Tibial nerve (tissue), 4 donors: ENCODE measurements around the gene ACOD1. TPM values are rescaled to one million over a fixed set of nuclear protein-coding genes. Genes with fewer than 3 reads are reported as not detected.

ENCODE experiments used
- DNase-seq, 2 donors: peaks; one replicate each; pipeline ENCODE4 v3.0.0-alpha.2; 2019; ENCODE audit warnings: low spot score in 2 of 2
- H3K27ac ChIP-seq, 4 donors: fragments of 200-600 bp; sonication (generic) in 3 of 4; one replicate each; pipeline ENCODE4 v1.5.1; 2017 to 2019; ENCODE audit warnings: mild to moderate bottlenecking in 1 of 4
- H3K27me3 ChIP-seq, 2 donors: fragments of 200-600 bp; sonication (generic) in 1 of 2; one replicate each; pipeline versions ENCODE4 v1.5.1 to v1.6.0; 2017 to 2019
- H3K36me3 ChIP-seq, 3 donors: fragments of 200-600 bp; sonication (generic); one replicate each; pipeline ENCODE4 v1.5.1; 2018 to 2019
- H3K4me1 ChIP-seq, 4 donors: fragments of 200-600 bp; sonication (generic) in 3 of 4; one replicate each; pipeline ENCODE4 v1.5.1; 2017 to 2019
- H3K4me3 ChIP-seq, 4 donors: fragments of 200-600 bp; sonication (generic) in 3 of 4; one replicate each; pipeline ENCODE4 v1.5.1; 2017 to 2019; ENCODE audit warnings: mild to moderate bottlenecking in 1 of 4, moderate library complexity in 1 of 4
- H3K9me3 ChIP-seq, 4 donors: fragments of 200-600 bp; sonication (generic) in 3 of 4; one replicate each; pipeline ENCODE4 v1.5.1; 2017 to 2019
- EP300 ChIP-seq, 2 donors: sonication (generic); formaldehyde crosslinking; IDR thresholded peaks; one replicate each; pipeline ENCODE4 v1.6.1; 2017; ENCODE audit warnings: antibody characterized with exemption in 2 of 2, mild to moderate bottlenecking in 1 of 2
- POLR2A ChIP-seq, 2 donors: fragments of 450-650 bp; IDR thresholded peaks; one replicate each; pipeline ENCODE4 v1.6.1; 2017; ENCODE audit warnings: antibody characterized with exemption in 2 of 2, mild to moderate bottlenecking in 2 of 2, moderate library complexity in 2 of 2
- WGBS, 2 donors: methylation state at CpG; one replicate each; pipeline ENCODE4 v1.1.5; 2018; 5-methylcytosine and 5-hydroxymethylcytosine counted together
- total RNA-seq, 4 donors: library from RNA; depleted of rRNA; stranded (reverse); fragments of >200 nt; gene quantifications; one replicate each; pipeline ENCODE4 v1.1.0, GENCODE V29; 2016
- TF ChIP-seq, protein P1 (sequence below), 5 experiments: fragments of 200-600 bp in 3 of 5; fragments of 450-650 bp in 2 of 5; sonication (generic) in 3 of 5; IDR thresholded peaks; one replicate each; pipeline ENCODE4 v1.5.1; 2016 to 2019; ENCODE audit warnings: antibody characterized with exemption in 5 of 5, mild to moderate bottlenecking in 3 of 5, moderate library complexity in 2 of 5

The ACOD1 gene
- total RNA-seq, 4 donors from 2014 or later, result not detected

DNA sequence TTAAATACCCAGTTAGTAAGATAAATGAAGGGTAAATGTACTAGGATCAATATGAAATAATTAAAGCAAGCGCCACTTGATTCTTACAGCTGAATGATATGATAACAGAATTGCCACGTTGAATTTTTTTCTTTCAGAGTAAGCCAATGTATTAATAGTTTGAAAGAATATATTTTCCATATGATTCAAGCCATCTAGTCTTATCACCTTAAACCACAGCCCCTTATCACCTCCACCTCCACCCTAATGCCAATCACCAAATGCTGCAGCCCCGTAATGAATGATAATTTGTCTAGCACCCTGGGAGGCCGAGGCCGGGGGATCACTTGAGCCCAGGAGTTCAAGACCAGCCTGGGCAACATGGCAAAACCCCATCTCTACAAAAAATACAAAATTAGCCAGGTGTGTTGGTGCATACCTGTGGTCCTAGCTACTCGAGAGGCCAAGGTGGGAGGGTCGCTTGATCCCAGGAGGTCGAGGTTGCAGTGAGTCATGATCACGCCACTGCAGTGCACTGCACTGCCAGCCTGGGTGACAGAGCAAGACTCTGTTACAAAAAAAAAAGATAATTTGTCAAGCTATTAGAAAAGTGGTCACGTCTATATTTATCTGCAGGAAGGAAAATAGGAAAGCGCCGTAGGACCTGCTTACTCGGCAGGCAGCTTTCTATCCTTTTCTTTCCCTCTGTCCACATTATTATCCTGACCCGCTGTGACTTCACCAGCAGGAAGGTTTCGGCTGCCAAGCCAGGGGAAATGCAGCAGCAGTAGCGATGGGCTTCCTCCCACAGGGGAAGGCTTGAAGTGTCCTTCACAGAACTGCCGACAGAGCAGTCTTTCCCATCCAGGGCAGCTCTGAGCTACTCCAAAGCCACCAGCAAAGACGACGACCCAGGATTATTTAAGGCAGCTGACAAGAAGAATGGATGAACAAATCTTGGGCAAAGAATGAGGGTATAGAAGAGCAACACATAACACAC is 23.8 kb downstream of the ACOD1 start:
- peaks cover 0 to 4% (median 0%) of the 10 kb centered on the region in 4 donors for H3K4me1 ChIP-seq
- peak overlapping the region in 1 of 4 donors; percentile 62 for H3K27ac ChIP-seq
- 48 to 49% methylated on average over 19 of the region's 19 CpGs for WGBS, 2 donors

DNA sequence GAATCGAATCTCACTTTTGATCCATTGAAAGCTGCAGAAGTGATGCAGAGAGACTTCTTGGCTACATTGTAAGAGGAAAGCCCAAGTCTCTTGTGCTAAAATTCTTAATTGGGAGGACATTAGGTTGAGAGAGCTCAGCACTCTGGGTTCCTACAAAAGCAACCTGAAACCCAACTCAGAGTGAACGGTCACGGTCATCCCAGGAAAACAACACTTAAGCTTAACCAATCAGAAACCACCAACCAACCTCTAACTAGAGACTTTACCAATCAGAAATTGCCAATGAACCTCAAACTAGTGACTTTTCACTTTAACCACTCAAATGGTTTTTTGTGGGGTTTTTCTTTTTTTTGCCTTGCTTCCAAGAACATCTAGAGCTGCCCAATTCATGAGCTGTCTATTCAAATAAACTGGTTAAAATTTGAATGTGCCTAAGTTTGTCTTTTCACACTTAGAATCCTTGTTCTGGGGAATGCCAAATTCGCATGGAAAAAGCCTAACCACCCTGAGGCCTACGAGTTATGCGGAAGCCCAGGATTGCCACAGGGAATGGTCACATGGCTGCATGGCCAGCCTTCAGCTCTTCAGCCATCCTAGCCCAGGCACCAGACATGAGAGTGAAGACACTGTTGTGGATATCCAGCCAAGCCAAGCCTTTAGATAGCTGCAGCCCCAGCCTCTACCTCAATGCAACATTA is 25.8 kb downstream of the ACOD1 start:
- Histone ChIP-seq H3K36me3 (no peaks in the 10 kb centered on the region), H3K27me3 (no peaks in the 10 kb centered on the region), H3K9me3 (no peaks in the 10 kb centered on the region), H3K27ac (no peak overlapping the region), H3K4me3 (no peak overlapping the region), H3K4me1 (peaks cover 0 to 4% (median 0%) of the 10 kb centered on the region in 4 donors)
- DNase-seq, result no peak
- no peak for TF ChIP-seq POLR2A (IDR thresholded peaks at IDR 0.05)
- TF ChIP-seq EP300 (IDR thresholded peaks at IDR 0.05), result no peak
- TF ChIP-seq, protein P1, sequence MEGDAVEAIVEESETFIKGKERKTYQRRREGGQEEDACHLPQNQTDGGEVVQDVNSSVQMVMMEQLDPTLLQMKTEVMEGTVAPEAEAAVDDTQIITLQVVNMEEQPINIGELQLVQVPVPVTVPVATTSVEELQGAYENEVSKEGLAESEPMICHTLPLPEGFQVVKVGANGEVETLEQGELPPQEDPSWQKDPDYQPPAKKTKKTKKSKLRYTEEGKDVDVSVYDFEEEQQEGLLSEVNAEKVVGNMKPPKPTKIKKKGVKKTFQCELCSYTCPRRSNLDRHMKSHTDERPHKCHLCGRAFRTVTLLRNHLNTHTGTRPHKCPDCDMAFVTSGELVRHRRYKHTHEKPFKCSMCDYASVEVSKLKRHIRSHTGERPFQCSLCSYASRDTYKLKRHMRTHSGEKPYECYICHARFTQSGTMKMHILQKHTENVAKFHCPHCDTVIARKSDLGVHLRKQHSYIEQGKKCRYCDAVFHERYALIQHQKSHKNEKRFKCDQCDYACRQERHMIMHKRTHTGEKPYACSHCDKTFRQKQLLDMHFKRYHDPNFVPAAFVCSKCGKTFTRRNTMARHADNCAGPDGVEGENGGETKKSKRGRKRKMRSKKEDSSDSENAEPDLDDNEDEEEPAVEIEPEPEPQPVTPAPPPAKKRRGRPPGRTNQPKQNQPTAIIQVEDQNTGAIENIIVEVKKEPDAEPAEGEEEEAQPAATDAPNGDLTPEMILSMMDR (IDR thresholded peaks at IDR 0.05), result no peak
- WGBS, 2 donors, result 84 to 89% methylated on average over 6 of the region's 6 CpGs

More for the DNA sequence above, 23.8 kb downstream of the ACOD1 start:
- TF ChIP-seq, protein P1 (IDR thresholded peaks at IDR 0.05), result no peak
- no peak for TF ChIP-seq POLR2A (IDR thresholded peaks at IDR 0.05)
- TF ChIP-seq EP300 (IDR thresholded peaks at IDR 0.05), result no peak
- Histone ChIP-seq H3K36me3 (no peaks in the 10 kb centered on the region), H3K9me3 (no peaks in the 10 kb centered on the region), H3K4me3 (no peak overlapping the region), H3K27me3 (no peaks in the 10 kb centered on the region)
- no peak for DNase-seq

DNA sequence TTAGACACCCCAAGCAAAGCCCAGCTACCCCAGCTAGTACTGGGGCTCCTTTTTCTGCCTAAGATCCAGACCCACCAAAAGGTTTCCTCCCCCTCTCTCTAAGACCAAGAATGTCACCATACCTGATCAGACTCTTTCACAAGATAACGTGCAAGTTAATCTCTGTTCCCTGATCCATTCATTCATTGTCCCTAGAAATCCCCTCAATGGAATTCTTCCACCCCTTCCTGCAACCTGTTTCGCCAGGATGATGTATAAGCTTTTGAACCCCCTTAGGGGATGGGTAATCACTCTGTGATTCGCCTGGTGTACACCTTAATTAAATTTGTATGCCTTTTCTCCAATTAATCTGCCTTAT is 26.3 kb downstream of the ACOD1 start:
- 97 to 98% methylated on average over 3 of the region's 3 CpGs for WGBS, 2 donors
- DNase-seq, result no peak
- H3K4me1 ChIP-seq, result peaks cover 0 to 5% (median 0%) of the 10 kb centered on the region in 4 donors
- no peak overlapping the region for H3K4me3 ChIP-seq
- no peaks in the 10 kb centered on the region for H3K9me3 ChIP-seq
- no peaks in the 10 kb centered on the region for H3K27me3 ChIP-seq
- no peak overlapping the region for H3K27ac ChIP-seq
- no peak for TF ChIP-seq POLR2A (IDR thresholded peaks at IDR 0.05)
- TF ChIP-seq, protein P1 (IDR thresholded peaks at IDR 0.05), result no peak
- no peak for TF ChIP-seq EP300 (IDR thresholded peaks at IDR 0.05)
- no peaks in the 10 kb centered on the region for H3K36me3 ChIP-seq

DNA sequence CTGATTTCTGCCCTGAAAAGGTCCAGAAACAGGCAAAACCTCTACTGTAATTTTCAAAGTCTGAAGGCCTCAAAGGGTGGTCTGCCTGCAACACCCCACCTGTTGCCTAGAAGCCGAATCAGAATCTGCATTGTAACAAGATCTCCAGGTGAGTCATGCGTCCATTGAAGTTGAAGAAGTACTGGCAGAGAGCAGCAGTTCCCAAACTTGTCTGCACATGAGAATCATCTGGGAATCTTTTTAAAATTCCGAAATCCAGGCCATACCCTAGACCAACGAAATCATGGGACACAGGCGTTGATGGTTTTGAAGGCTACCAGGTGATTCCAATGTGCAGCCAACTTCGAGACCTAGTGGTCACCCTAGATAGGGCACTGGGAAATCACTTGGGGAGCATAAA is 27.6 kb downstream of the ACOD1 start:
- H3K27ac ChIP-seq, result no peak overlapping the region
- TF ChIP-seq, protein P1 (IDR thresholded peaks at IDR 0.05), result no peak
- no peak for TF ChIP-seq EP300 (IDR thresholded peaks at IDR 0.05)
- TF ChIP-seq POLR2A (IDR thresholded peaks at IDR 0.05), result no peak
- peaks cover 0 to 15% (median 1%) of the 10 kb centered on the region in 4 donors for H3K4me1 ChIP-seq
- WGBS, 2 donors, result 94% methylated on average over 6 of the region's 6 CpGs
- no peaks in the 10 kb centered on the region for H3K9me3 ChIP-seq
- no peak overlapping the region for H3K4me3 ChIP-seq
- no peaks in the 10 kb centered on the region for H3K27me3 ChIP-seq
- no peak for DNase-seq
- H3K36me3 ChIP-seq, result no peaks in the 10 kb centered on the region

DNA sequence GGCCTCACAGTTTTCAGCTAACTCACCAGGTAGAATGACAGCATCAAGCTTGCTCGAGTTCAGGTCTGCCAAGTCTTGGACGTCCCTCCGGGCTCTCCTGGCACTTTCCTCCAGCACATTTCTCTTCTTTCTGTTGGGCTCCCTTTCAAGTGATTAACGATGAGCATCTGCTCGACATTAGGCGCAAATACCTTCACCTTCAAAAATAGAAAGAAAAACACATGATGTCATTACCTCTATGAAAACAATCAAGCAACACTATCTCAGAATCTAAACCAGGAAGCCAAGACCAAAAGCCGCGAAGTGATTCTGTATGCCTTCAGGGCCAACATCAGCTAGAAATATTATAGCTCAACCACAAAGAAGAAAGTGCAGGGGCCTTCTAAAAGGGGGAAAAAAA is 28.2 kb downstream of the ACOD1 start:
- no peak for TF ChIP-seq EP300 (IDR thresholded peaks at IDR 0.05)
- TF ChIP-seq, protein P1 (IDR thresholded peaks at IDR 0.05), result no peak
- TF ChIP-seq POLR2A (IDR thresholded peaks at IDR 0.05), result no peak
- no peaks in the 10 kb centered on the region for H3K36me3 ChIP-seq
- no peaks in the 10 kb centered on the region for H3K27me3 ChIP-seq
- H3K4me3 ChIP-seq, result no peak overlapping the region
- no peaks in the 10 kb centered on the region for H3K9me3 ChIP-seq
- WGBS, 2 donors, result 73 to 74% methylated on average over 8 of the region's 8 CpGs
- DNase-seq, result no peak
- H3K27ac ChIP-seq, result no peak overlapping the region
- peaks cover 0 to 15% (median 1%) of the 10 kb centered on the region in 4 donors for H3K4me1 ChIP-seq
